HUES48 (cell line): ENCODE measurements around the gene IFITM1.

Source experiments
- H3K27ac ChIP-seq: one replicate; pipeline ENCODE4 v1.7.0; 2013; ENCODE audit warnings: low read depth, low read length, inconsistent platforms
- H3K27me3 ChIP-seq: 2 replicates; pipeline ENCODE4 v1.6.1; 2013; ENCODE audit warnings: mild to moderate bottlenecking, low read length; ENCODE audit not compliant: control insufficient read depth, insufficient read depth
- H3K36me3 ChIP-seq: 2 replicates; pipeline ENCODE4 v1.6.1; 2013; ENCODE audit warnings: low read length; ENCODE audit not compliant: control insufficient read depth, insufficient read depth
- H3K4me1 ChIP-seq: 2 replicates; pipeline ENCODE4 v1.6.1; 2013; ENCODE audit warnings: mild to moderate bottlenecking, low read length; ENCODE audit not compliant: control insufficient read depth, insufficient read depth
- H3K4me3 ChIP-seq: 2 replicates; pipeline ENCODE4 v1.5.1; 2013; ENCODE audit warnings: mild to moderate bottlenecking, low read depth, low read length
- H3K9ac ChIP-seq: 2 replicates; pipeline ENCODE4 v1.6.1; 2013; ENCODE audit warnings: mild to moderate bottlenecking, low read depth, low read length, moderate library complexity
- H3K9me3 ChIP-seq: 2 replicates; pipeline ENCODE4 v1.6.1; 2013; ENCODE audit warnings: low read length; ENCODE audit not compliant: control insufficient read depth, insufficient read depth

The IFITM1 gene

GRCh38 chr11:297586-298405 is 16.0 kb upstream of the IFITM1 start:
- H3K36me3 ChIP-seq = peaks cover 26% of the 10 kb centered on the region
- peaks cover 10% of the 10 kb centered on the region for H3K4me1 ChIP-seq
- no peaks in the 10 kb centered on the region for H3K27me3 ChIP-seq
- no peak overlapping the region for H3K27ac ChIP-seq
- H3K4me3 ChIP-seq = no peak overlapping the region
- no peak overlapping the region for H3K9ac ChIP-seq
- H3K9me3 ChIP-seq = no peaks in the 10 kb centered on the region

GRCh38 chr11:298406-299065 is 15.3 kb upstream of the IFITM1 start:
- H3K36me3 ChIP-seq = peaks cover 20% of the 10 kb centered on the region
- H3K27me3 ChIP-seq = no peaks in the 10 kb centered on the region
- H3K9ac ChIP-seq = no peak overlapping the region
- no peaks in the 10 kb centered on the region for H3K9me3 ChIP-seq
- no peak overlapping the region for H3K27ac ChIP-seq
- H3K4me3 ChIP-seq = no peak overlapping the region
- H3K4me1 ChIP-seq = peaks cover 10% of the 10 kb centered on the region

- Histone ChIP-seq H3K9ac (peak within 1 kb of the TSS; percentile 14; the same call in 1 of the 2 replicates), H3K27ac (no peak within 1 kb of the TSS), H3K4me3 (no peak within 1 kb of the TSS)
Measured at GRCh38 chr11:299081-299891, 14.6 kb upstream of the IFITM1 start, which contains the start of gene IFITM5. TSS of gene IFITM5 (minus strand) at chr11:299526. CDS start at chr11:299490, 36 bp downstream.

GRCh38 chr11:299951-300735 is 13.7 kb upstream of the IFITM1 start:
- H3K36me3 ChIP-seq = peaks cover 5% of the 10 kb centered on the region
- peaks cover 14% of the 10 kb centered on the region for H3K4me1 ChIP-seq
- H3K9ac ChIP-seq = peak overlapping the region; percentile 14; the same call in 1 of the 2 replicates
- no peaks in the 10 kb centered on the region for H3K9me3 ChIP-seq
- H3K27ac ChIP-seq = no peak overlapping the region
- no peaks in the 10 kb centered on the region for H3K27me3 ChIP-seq
- H3K4me3 ChIP-seq = no peak overlapping the region

More at GRCh38 chr11:299081-299891, 14.6 kb upstream of the IFITM1 start, which contains the start of gene IFITM5:
- Histone ChIP-seq H3K27me3 (no peaks in the 10 kb centered on the region), H3K36me3 (peaks cover 12% of the 10 kb centered on the region), H3K9me3 (no peaks in the 10 kb centered on the region), H3K4me1 (peaks cover 10% of the 10 kb centered on the region)

GRCh38 chr11:303363-303762 is 10.5 kb upstream of the IFITM1 start:
- no peak overlapping the region for H3K4me3 ChIP-seq
- H3K27ac ChIP-seq = no peak overlapping the region
- no peaks in the 10 kb centered on the region for H3K36me3 ChIP-seq
- H3K9me3 ChIP-seq = no peaks in the 10 kb centered on the region
- no peak overlapping the region for H3K9ac ChIP-seq
- H3K27me3 ChIP-seq = no peaks in the 10 kb centered on the region
- peaks cover 38% of the 10 kb centered on the region for H3K4me1 ChIP-seq

DNA sequence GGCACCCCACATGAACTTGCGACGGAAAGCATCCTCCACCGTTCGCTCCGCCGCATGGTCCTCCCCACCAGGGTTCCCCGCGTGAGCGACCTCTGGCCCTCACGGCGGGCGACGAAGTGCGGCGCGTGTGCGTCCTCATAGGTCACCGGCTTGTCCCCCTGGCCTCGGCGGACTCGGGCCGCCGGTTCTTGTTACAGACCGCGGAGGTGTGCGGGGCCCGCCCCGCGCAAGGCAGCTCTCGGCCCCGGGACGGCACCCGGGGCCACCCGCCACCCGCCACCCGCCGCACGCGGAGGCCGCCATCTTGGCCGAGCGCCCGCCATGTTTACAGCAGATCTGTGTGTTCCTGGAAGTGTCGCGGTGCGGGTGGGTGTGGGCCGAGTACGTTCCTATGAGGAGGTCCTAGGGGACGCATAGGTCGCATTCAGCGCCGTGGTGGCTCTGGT is 9.8 kb upstream of the IFITM1 start:
- Histone ChIP-seq H3K9ac (no peak overlapping the region), H3K4me1 (peaks cover 41% of the 10 kb centered on the region), H3K27ac (no peak overlapping the region)

DNA sequence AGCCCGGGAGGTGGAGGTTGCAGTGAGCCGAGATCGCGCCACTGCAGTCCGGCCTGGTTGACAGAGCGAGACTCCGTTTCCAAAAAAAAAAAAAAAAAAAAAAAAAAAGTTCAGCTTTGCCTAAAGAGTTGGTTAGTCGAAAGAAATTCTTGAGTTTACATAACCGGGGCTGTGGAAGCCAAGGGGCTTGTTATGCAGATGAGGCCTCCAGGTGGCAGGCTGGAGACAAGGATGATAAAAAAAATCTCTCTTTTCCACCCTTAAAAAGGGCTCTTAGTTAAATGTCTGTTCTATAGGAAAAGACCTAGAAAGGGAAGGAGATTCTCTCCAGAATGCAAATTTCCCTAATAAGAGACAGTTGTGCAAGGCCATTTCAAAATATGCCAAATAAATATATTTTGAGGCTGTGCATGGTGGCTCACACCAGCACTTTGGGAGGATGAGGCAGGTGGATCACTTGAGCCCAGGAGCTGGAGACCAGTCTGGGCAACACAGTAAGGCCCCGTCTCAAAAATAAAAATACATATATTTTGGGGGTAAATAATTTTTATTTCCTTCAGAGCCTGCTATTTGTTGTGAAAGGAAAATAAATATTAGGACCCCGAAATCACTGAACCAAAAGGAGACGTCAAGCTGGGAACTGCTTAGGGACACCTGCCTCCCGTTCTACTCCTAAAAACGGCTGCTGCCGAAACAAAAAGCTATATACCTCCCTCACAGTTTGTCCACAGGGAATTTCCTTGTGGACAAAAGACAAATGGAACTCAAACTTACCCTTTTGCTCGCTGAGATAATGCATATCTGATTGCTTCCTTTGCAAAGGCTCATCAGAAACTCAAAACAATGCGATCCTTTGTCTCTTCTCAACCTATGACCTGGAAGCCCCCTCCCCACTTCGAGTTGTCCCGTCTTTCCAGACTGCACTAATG is 8.7 kb upstream of the IFITM1 start:
- Histone ChIP-seq H3K36me3 (no peaks in the 10 kb centered on the region), H3K4me3 (peak overlapping the region; percentile 37; the same call in 1 of the 2 replicates), H3K27ac (peak overlapping the region; percentile 91), H3K27me3 (no peaks in the 10 kb centered on the region), H3K9ac (peak overlapping the region; percentile 57; the same call in 1 of the 2 replicates), H3K4me1 (peaks cover 47% of the 10 kb centered on the region), H3K9me3 (no peaks in the 10 kb centered on the region)

More for the DNA sequence above, 9.8 kb upstream of the IFITM1 start:
- H3K27me3 ChIP-seq = no peaks in the 10 kb centered on the region
- H3K4me3 ChIP-seq = no peak overlapping the region
- H3K36me3 ChIP-seq = no peaks in the 10 kb centered on the region
- H3K9me3 ChIP-seq = no peaks in the 10 kb centered on the region

DNA sequence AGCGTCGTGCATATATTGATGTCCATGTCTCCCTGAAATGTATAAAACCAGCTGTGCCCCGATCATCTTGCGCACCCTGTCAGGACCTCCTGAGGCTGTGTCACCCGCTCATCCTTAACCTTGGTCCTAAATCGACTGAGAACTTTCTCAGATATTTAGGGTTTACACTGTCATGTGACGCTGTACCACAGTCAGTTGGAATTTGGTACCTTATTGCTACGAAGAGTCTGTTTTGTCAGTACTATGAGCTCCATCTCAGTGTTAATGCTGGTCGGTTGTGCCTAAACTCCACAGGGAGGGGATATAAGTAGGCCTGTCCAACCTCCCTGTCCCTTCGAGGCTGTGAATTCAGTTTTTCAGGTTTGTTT is 8.0 kb upstream of the IFITM1 start:
- peak overlapping the region; percentile 57 for H3K9ac ChIP-seq
- peak overlapping the region; percentile 91 for H3K27ac ChIP-seq
- H3K36me3 ChIP-seq = no peaks in the 10 kb centered on the region
- 0 out of 2 replicates have a peak overlapping the region, but pooled peaks have one; percentile 7 for H3K4me3 ChIP-seq
- H3K4me1 ChIP-seq = peaks cover 41% of the 10 kb centered on the region
- no peaks in the 10 kb centered on the region for H3K9me3 ChIP-seq
- H3K27me3 ChIP-seq = no peaks in the 10 kb centered on the region

DNA sequence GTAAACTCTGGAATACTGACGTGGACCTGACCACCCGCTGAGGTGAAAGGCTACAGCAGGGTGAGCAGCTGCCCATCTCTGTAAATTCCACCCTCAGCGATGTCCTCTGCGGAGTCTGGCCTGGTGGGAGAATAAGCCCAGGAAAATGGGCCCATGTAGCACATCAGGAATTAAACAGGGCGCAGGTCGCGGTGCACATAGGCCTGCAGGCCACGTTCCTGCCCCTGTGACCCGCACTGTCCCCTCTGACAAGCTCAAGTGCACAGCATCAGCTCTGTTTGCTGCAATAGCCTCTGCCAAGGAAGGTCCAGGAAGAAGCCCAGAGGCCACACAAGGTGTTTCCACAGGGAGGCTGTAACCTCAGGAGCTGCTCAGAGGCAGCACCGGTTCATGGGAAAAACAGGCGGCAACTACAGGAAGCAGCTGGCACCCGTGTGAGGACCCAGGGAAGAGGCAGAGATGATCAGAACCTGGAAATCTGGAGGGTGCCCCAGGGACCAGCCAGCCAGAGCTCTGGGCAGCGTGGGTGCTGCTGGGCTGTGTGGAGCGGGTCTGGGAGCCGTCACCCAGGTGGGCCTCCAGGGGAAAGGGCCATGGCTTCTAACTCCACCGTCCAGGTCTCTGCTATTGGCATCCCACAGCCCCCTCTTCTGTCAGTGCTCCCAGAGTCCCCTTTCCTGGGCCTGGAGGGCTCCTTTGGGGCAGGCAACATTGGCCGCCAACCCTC is 7.0 kb upstream of the IFITM1 start:
- no peak overlapping the region for H3K27ac ChIP-seq
- no peak overlapping the region for H3K4me3 ChIP-seq
- no peaks in the 10 kb centered on the region for H3K9me3 ChIP-seq
- H3K36me3 ChIP-seq = no peaks in the 10 kb centered on the region
- no peak overlapping the region for H3K9ac ChIP-seq
- H3K4me1 ChIP-seq = peaks cover 42% of the 10 kb centered on the region
- no peaks in the 10 kb centered on the region; the same call in 1 of the 2 replicates for H3K27me3 ChIP-seq
